GM23248 (cell line): ENCODE measurements around the gene ATP6V0C. TPM values are rescaled to one million over a fixed set of nuclear protein-coding genes. Genes with fewer than 3 reads are reported as not detected.

Experiments
- DNase-seq: peaks from one replicate; pipeline ENCODE4 v3.0.0-alpha.2; 2015
- H2AFZ ChIP-seq: fragments of 200-600 bp; sonication (generic); 2 replicates; pipeline ENCODE4 v1.6.1; 2016; ENCODE audit warnings: antibody characterized with exemption
- H3F3A ChIP-seq: fragments of 200-600 bp; sonication (generic); 2 replicates; pipeline ENCODE4 v1.6.1; 2016; ENCODE audit warnings: mild to moderate bottlenecking, antibody characterized with exemption, mixed run types; ENCODE audit not compliant: insufficient read depth
- H3K27ac ChIP-seq: fragments of 200-600 bp; sonication (generic); 2 replicates; pipeline ENCODE4 v1.5.1; 2016; ENCODE audit warnings: mild to moderate bottlenecking
- H3K27me3 ChIP-seq: fragments of 200-600 bp; sonication (generic); replicated peaks from 2 replicates; pipeline ENCODE4 v1.6.1; 2016; ENCODE audit warnings: mild to moderate bottlenecking; ENCODE audit not compliant: insufficient read depth
- H3K36me3 ChIP-seq: fragments of 200-600 bp; sonication (generic); 2 replicates; pipeline ENCODE4 v1.6.1; 2016; ENCODE audit warnings: low read depth, mild to moderate bottlenecking
- H3K4me1 ChIP-seq: fragments of 200-600 bp; sonication (generic); 2 replicates; pipeline ENCODE4 v1.6.1; 2016; ENCODE audit warnings: mild to moderate bottlenecking; ENCODE audit not compliant: insufficient read depth
- H3K4me2 ChIP-seq: fragments of 200-600 bp; sonication (generic); one replicate; pipeline ENCODE4 v1.6.1; 2016; ENCODE audit warnings: mild to moderate bottlenecking; ENCODE audit not compliant: unreplicated experiment
- H3K4me3 ChIP-seq: fragments of 200-600 bp; sonication (generic); 2 replicates; pipeline ENCODE4 v1.5.1; 2016; ENCODE audit warnings: mild to moderate bottlenecking
- H3K79me2 ChIP-seq: fragments of 200-600 bp; sonication (generic); 2 replicates; pipeline ENCODE4 v1.6.1; 2016; ENCODE audit warnings: mild to moderate bottlenecking; ENCODE audit not compliant: insufficient read depth
- H3K9ac ChIP-seq: fragments of 200-600 bp; sonication (generic); 2 replicates; pipeline ENCODE4 v1.6.1; 2016; ENCODE audit warnings: mild to moderate bottlenecking
- H3K9me2 ChIP-seq: fragments of 200-600 bp; sonication (generic); 2 replicates; pipeline ENCODE4 v1.6.1; 2016; ENCODE audit warnings: mixed run types, mild to moderate bottlenecking, moderate library complexity; ENCODE audit not compliant: insufficient read depth
- H3K9me3 ChIP-seq: fragments of 200-600 bp; sonication (generic); one replicate; pipeline ENCODE4 v1.6.1; 2017; ENCODE audit warnings: low read depth
- H4K20me1 ChIP-seq: fragments of 200-600 bp; sonication (generic); 2 replicates; pipeline ENCODE4 v1.6.0; 2016; ENCODE audit not compliant: insufficient read depth
- EZH2 ChIP-seq: fragments of 200-600 bp; sonication (generic); IDR thresholded peaks from 2 replicates; pipeline ENCODE4 v1.6.1; 2018; ENCODE audit warnings: antibody characterized with exemption, mild to moderate bottlenecking; ENCODE audit not compliant: insufficient read depth, poor library complexity, severe bottlenecking
- EZH2phosphoT487 ChIP-seq: fragments of 200-600 bp; sonication (generic); IDR thresholded peaks from 2 replicates; pipeline ENCODE4 v1.6.1; 2018; ENCODE audit warnings: antibody characterized with exemption, moderate library complexity, mild to moderate bottlenecking, low read depth; ENCODE audit not compliant: insufficient read depth
- WGBS, 2 experiments: methylation state at CpG; one replicate each; pipeline ENCODE4 v1.1.6; 2015 to 2017; ENCODE audit warnings: low lambda C conversion rate in 2 of 2, low coverage in 1 of 2; ENCODE audit errors: missing lambda C conversion rate in 2 of 2; 5-methylcytosine and 5-hydroxymethylcytosine counted together
- in situ Hi-C: fragments of 300-500 bp; cut with MboI; formaldehyde crosslinking; loops from 2 replicates; pipeline ENCODE4 v1.15.0; 2020
- polyA plus RNA-seq: library from polyadenylated mRNA; unstranded; fragments of >200 nt; fragmentation: Nextera tagmentation; extraction: Ambion mirVana; gene quantifications from 2 replicates; pipeline ENCODE4 v1.2.1, GENCODE V29; 2016
- total RNA-seq: library from RNA; depleted of rRNA; stranded (reverse); fragments of >200 nt; shearing (Covaris generic); gene quantifications from 2 replicates; pipeline ENCODE4 v1.2.3, GENCODE V29; 2014

Gene ATP6V0C
- total and polyA plus RNA-seq, 2 experiments from 2014 or later = 43.2 to 186 TPM

- no peak for TF ChIP-seq EZH2phosphoT487
- no peak for TF ChIP-seq EZH2
- Histone ChIP-seq H3K27me3 (no peaks in the 10 kb centered on the region), H3K9me2 (no peaks in the 10 kb centered on the region), H3K79me2 (peaks cover 54% of the 10 kb centered on the region), H3K4me3 (no peak overlapping the region), H2AFZ (no peak overlapping the region), H3K4me1 (peaks cover 18% of the 10 kb centered on the region), H3F3A (no peaks in the 10 kb centered on the region; the same call in 1 of the 2 replicates), H3K36me3 (peaks cover 15% of the 10 kb centered on the region; the same call in 1 of the 2 replicates), H3K4me2 (no peak overlapping the region), H3K9ac (no peak overlapping the region), H3K9me3 (no peaks in the 10 kb centered on the region), H4K20me1 (no peaks in the 10 kb centered on the region), H3K27ac (no peak overlapping the region)
- WGBS, 2 experiments = 87 to 89% methylated on average over 6 of the region's 6 CpGs
- DNase-seq = no peak
- in situ Hi-C loops = no loop called here
These were observed 10.1 kb downstream of the ATP6V0C start for GRCh38 chr16:2523801-2524231.

DNA sequence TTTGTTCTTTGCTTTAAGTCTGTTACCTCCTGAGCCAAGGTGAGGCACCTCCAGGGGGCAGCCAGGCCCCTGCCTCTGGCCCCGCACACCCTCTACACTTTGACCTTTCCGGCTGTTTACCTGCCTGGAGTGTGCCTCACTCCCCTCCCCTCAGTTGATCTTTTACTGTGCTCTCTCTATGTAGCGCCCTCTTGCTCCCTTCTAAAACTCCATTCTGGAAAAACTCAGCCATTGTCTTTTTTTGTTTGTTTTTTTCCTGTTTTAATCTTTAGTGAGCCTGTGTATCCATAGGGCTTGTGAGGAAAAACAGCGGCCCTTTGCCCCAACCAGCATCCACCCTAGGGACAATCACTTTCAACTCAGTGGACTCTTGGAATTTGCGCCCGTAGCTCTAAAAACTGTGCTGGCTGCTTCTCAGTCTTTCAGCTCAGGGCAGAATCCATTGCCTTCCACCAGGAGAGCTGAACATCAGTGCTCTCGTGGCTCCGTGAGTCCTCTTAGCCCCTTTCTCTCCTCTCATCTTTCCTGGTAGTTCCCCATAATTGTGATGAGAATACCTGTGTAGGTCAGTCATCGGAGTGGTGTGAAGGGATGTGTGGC lies 10.7 kb downstream of the ATP6V0C start:
- no peak overlapping the region for H3K4me3 ChIP-seq
- H3K4me1 ChIP-seq = peaks cover 13% of the 10 kb centered on the region
- in situ Hi-C loops = no loop called here
- no peak overlapping the region for H2AFZ ChIP-seq
- DNase-seq = no peak
- WGBS, 2 experiments = 94 to 96% methylated on average over 9 of the region's 9 CpGs
- H3K9ac ChIP-seq = no peak overlapping the region
- no peaks in the 10 kb centered on the region for H3K27me3 ChIP-seq
- H3K4me2 ChIP-seq = no peak overlapping the region
- H3K9me2 ChIP-seq = no peaks in the 10 kb centered on the region
- no peaks in the 10 kb centered on the region for H3K9me3 ChIP-seq
- peaks cover 15% of the 10 kb centered on the region; the same call in 1 of the 2 replicates for H3K36me3 ChIP-seq
- no peaks in the 10 kb centered on the region; the same call in 1 of the 2 replicates for H3F3A ChIP-seq
- TF ChIP-seq EZH2phosphoT487 (no peak), EZH2 (no peak)
- no peak overlapping the region for H3K27ac ChIP-seq
- H3K79me2 ChIP-seq = peaks cover 48% of the 10 kb centered on the region
- H4K20me1 ChIP-seq = no peaks in the 10 kb centered on the region

DNA sequence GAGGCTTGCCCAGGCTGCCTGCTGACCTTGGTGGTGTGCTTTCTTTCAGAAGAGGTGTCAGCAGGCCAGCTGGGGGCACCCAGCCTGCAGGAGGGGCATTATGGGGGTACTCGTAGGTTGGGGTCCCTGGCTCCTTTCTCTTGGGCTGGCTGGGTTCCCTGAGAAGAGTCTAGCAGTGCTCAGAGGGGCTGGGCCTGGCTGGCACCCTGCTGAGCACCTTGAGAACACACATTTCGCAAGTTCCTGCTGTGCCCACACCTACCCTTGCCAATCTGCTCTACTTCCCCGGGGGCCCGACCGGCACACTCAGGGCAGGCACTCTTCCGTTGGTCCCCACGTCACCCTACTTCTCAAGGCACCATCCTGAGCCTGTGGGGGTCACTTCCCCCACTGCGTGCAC lies 12.4 kb downstream of the ATP6V0C start:
- H3K36me3 ChIP-seq = peaks cover 15% of the 10 kb centered on the region; the same call in 1 of the 2 replicates
- peaks cover 39% of the 10 kb centered on the region for H3K79me2 ChIP-seq

GRCh38 chr16:2527071-2527783 lies 13.5 kb downstream of the ATP6V0C start:
- Histone ChIP-seq H3K27me3 (no peaks in the 10 kb centered on the region), H3K4me1 (peaks cover 4% of the 10 kb centered on the region), H4K20me1 (no peaks in the 10 kb centered on the region), H3K36me3 (peaks cover 15% of the 10 kb centered on the region; the same call in 1 of the 2 replicates), H3K4me2 (no peak overlapping the region), H3K9ac (no peak overlapping the region), H3K9me3 (no peaks in the 10 kb centered on the region), H2AFZ (no peak overlapping the region), H3K9me2 (no peaks in the 10 kb centered on the region), H3K4me3 (no peak overlapping the region), H3F3A (no peaks in the 10 kb centered on the region), H3K27ac (no peak overlapping the region), H3K79me2 (peaks cover 28% of the 10 kb centered on the region)
- DNase-seq = no peak
- 85 to 90% methylated on average over 11 to 12 of the region's 12 CpGs for WGBS, 2 experiments
- no peak for TF ChIP-seq EZH2
- no peak for TF ChIP-seq EZH2phosphoT487
- in situ Hi-C loops = no loop called here

More for the DNA sequence above, 12.4 kb downstream of the ATP6V0C start:
- no peak overlapping the region for H3K4me3 ChIP-seq
- no peaks in the 10 kb centered on the region for H3K9me3 ChIP-seq
- no peak overlapping the region for H3K27ac ChIP-seq
- no peak overlapping the region for H3K4me2 ChIP-seq
- no peak overlapping the region for H2AFZ ChIP-seq
- 98 to 99% methylated on average over 8 of the region's 8 CpGs for WGBS, 2 experiments
- H4K20me1 ChIP-seq = no peaks in the 10 kb centered on the region
- H3K9ac ChIP-seq = no peak overlapping the region
- DNase-seq = no peak
- peaks cover 4% of the 10 kb centered on the region; the same call in 1 of the 2 replicates for H3K4me1 ChIP-seq
- in situ Hi-C loops = no loop called here
- no peaks in the 10 kb centered on the region for H3K27me3 ChIP-seq
- no peaks in the 10 kb centered on the region for H3K9me2 ChIP-seq
- H3F3A ChIP-seq = no peaks in the 10 kb centered on the region; the same call in 1 of the 2 replicates
- no peak for TF ChIP-seq EZH2
- no peak for TF ChIP-seq EZH2phosphoT487
